Transverse colon (tissue), 4 donors: ENCODE measurements around the gene ILF2. TPM values are rescaled to one million over a fixed set of nuclear protein-coding genes. Genes with fewer than 3 reads are reported as not detected.
A peak's percentile ranks its signal among the peaks of the same experiment; 100 is the strongest.

Experiments used
- DNase-seq: peaks from one replicate; pipeline ENCODE4 v3.0.0-alpha.2; 2019
- H3K27ac ChIP-seq, 4 donors: fragments of 200-600 bp; sonication (generic); 2 replicates each; pipeline ENCODE4 v1.5.1; 2016 to 2018; ENCODE audit warnings: inconsistent platforms in 4 of 4
- H3K27me3 ChIP-seq: fragments of 200-600 bp; sonication (generic); 2 replicates; pipeline ENCODE4 v1.5.1; 2017; ENCODE audit warnings: inconsistent platforms
- H3K36me3 ChIP-seq, 4 donors: fragments of 200-600 bp; sonication (generic); 2 replicates each; pipeline ENCODE4 v1.5.1; 2017 to 2019; ENCODE audit warnings: inconsistent platforms in 4 of 4
- H3K4me1 ChIP-seq, 4 donors: fragments of 200-600 bp; sonication (generic); 2 replicates each; pipeline ENCODE4 v1.5.1; 2017 to 2020; ENCODE audit warnings: inconsistent platforms in 4 of 4
- H3K4me3 ChIP-seq, 4 donors: fragments of 200-600 bp; sonication (generic); 1 replicate in 1 of 4; 2 replicates in 3 of 4; pipeline versions ENCODE4 v1.5.1 to v1.6.1; 2017 to 2019; ENCODE audit warnings: inconsistent platforms in 4 of 4
- H3K9me3 ChIP-seq, 2 donors: fragments of 200-600 bp; sonication (generic); 2 replicates each; pipeline ENCODE4 v1.5.1; 2017 to 2019; ENCODE audit warnings: inconsistent platforms in 2 of 2
- CTCF ChIP-seq, 5 experiments: fragments of 200-600 bp in 3 of 5; fragments of 450-650 bp in 2 of 5; sonication (generic) in 3 of 5; IDR thresholded peaks; 1 replicate in 2 of 5; 2 replicates in 3 of 5; pipeline ENCODE4 v1.5.1; 2016 to 2017; ENCODE audit warnings: antibody characterized with exemption in 5 of 5, inconsistent platforms in 3 of 5, mild to moderate bottlenecking in 2 of 5, moderate library complexity in 1 of 5
- EP300 ChIP-seq: sonication (generic); formaldehyde crosslinking; IDR thresholded peaks from one replicate; pipeline ENCODE4 v1.6.1; 2017; ENCODE audit warnings: antibody characterized with exemption, low read depth
- POLR2A ChIP-seq: fragments of 450-650 bp; IDR thresholded peaks from one replicate; pipeline ENCODE4 v1.6.1; 2016; ENCODE audit warnings: antibody characterized with exemption, mild to moderate bottlenecking, moderate library complexity
- POLR2AphosphoS5 ChIP-seq, 3 donors: sonication (generic); formaldehyde crosslinking; IDR thresholded peaks; one replicate each; pipeline ENCODE4 v1.6.1; 2016; ENCODE audit warnings: antibody characterized with exemption in 3 of 3
- WGBS, 2 donors: methylation state at CpG; one replicate each; pipeline ENCODE4 v1.1.5; 2018; ENCODE audit warnings: low coverage in 1 of 2; 5-methylcytosine and 5-hydroxymethylcytosine counted together
- in situ Hi-C, 4 donors: fragments of 200-750 bp; cut with MboI; loops; one replicate each; pipeline versions ENCODE4 v1.15.0 to v1.15.1; 2017; ENCODE audit warnings: low sequenced_read_pairs in 3 of 4, low pct_ligation_motif_present in 1 of 4, low pct_unique_long_range_greater_than_20kb in 1 of 4
- intact Hi-C: fragments of 100-400 bp; cut with DNase I; formaldehyde crosslinking; loops from one replicate; pipeline ENCODE4 v1.15.1; 2023; ENCODE audit warnings: low total_unique reads
- total RNA-seq, 4 donors: library from RNA; depleted of rRNA; stranded (reverse); fragments of >200 nt; gene quantifications; one replicate each; pipeline ENCODE4 v1.1.0, GENCODE V29; 2016

The ILF2 gene
- total RNA-seq, 4 donors from 2014 or later = 16.5 to 102 (median 66.5) TPM

GRCh38 chr1:153697191-153698019 is 26.6 kb upstream of the ILF2 start:
- intact Hi-C loops (no loop called here), in situ Hi-C loops (loop anchor here in 1 of 4 donors (25.0 kb wide), 1 partner anchor 290 kb away; the partner anchor contains the start of genes JTB, RAB13 and RPS27)
- Histone ChIP-seq H3K4me3 (peak overlapping the region in 1 of 4 donors; percentile 11), H3K9me3 (no peaks in the 10 kb centered on the region), H3K4me1 (peaks cover 0 to 3% (median 0%) of the 10 kb centered on the region in 4 donors), H3K27me3 (no peaks in the 10 kb centered on the region), H3K36me3 (no peaks in the 10 kb centered on the region), H3K27ac (peak overlapping the region; percentile 51 to 76 (median 69))
- TF ChIP-seq CTCF (IDR thresholded peaks at IDR 0.05) (no peak), POLR2A (no peak), POLR2AphosphoS5 (IDR thresholded peaks at IDR 0.05) (no peak), EP300 (no peak)
- DNase-seq = no peak
- 64 to 74% methylated on average over 5 to 12 of the region's 12 CpGs for WGBS, 2 donors

- Histone ChIP-seq H3K4me3 (no peak overlapping the region), H3K4me1 (peaks cover 0 to 3% (median 0%) of the 10 kb centered on the region in 4 donors), H3K36me3 (no peaks in the 10 kb centered on the region), H3K27me3 (no peaks in the 10 kb centered on the region), H3K27ac (peak overlapping the region in 3 of 4 donors; percentile 67 to 76 (median 71)), H3K9me3 (no peaks in the 10 kb centered on the region)
- DNase-seq = no peak
- WGBS, 2 donors = 88 to 91% methylated on average over 4 to 8 of the region's 8 CpGs
- intact Hi-C loops (no loop called here), in situ Hi-C loops (loop anchor here in 1 of 4 donors (25.0 kb wide), 1 partner anchor 291 kb away; the partner anchor contains the start of genes JTB, RAB13 and RPS27)
- TF ChIP-seq POLR2A = no peak
- TF ChIP-seq POLR2AphosphoS5 (IDR thresholded peaks at IDR 0.05) = no peak
- no peak for TF ChIP-seq EP300
- no peak for TF ChIP-seq CTCF (IDR thresholded peaks at IDR 0.05)
These were observed 25.9 kb upstream of the ILF2 start for GRCh38 chr1:153696741-153697140.

- Histone ChIP-seq H3K27me3 (no peaks in the 10 kb centered on the region), H3K9me3 (no peaks in the 10 kb centered on the region), H3K36me3 (no peaks in the 10 kb centered on the region), H3K4me1 (no peaks in the 10 kb centered on the region), H3K4me3 (no peak overlapping the region), H3K27ac (no peak overlapping the region)
- intact Hi-C loops = no loop called here
- 75% methylated on average over 4 of the region's 4 CpGs; no CpG with 5 or more reads in 1 of the 2 donors for WGBS, 2 donors
- in situ Hi-C loops = loop anchor here in 1 of 4 donors (25.0 kb wide), 1 partner anchor 294 kb away; the partner anchor contains the start of genes JTB, RAB13 and RPS27
- TF ChIP-seq POLR2AphosphoS5 (IDR thresholded peaks at IDR 0.05) = no peak
- TF ChIP-seq POLR2A = no peak
- no peak for TF ChIP-seq EP300
- no peak for TF ChIP-seq CTCF (IDR thresholded peaks at IDR 0.05)
- DNase-seq = no peak
These were observed 22.7 kb upstream of the ILF2 start for GRCh38 chr1:153693466-153693865.

GRCh38 chr1:153688736-153689328 is 18.0 kb upstream of the ILF2 start:
- in situ Hi-C loops = loop anchor here in 1 of 4 donors (25.0 kb wide), 1 partner anchor 298 kb away; the partner anchor contains the start of genes JTB, RAB13 and RPS27
- Histone ChIP-seq H3K4me1 (no peaks in the 10 kb centered on the region), H3K4me3 (no peak overlapping the region), H3K27ac (no peak overlapping the region), H3K36me3 (no peaks in the 10 kb centered on the region), H3K9me3 (no peaks in the 10 kb centered on the region), H3K27me3 (no peaks in the 10 kb centered on the region)
- intact Hi-C loops = no loop called here
- 83% methylated on average over 18 of the region's 18 CpGs; no CpG with 5 or more reads in 1 of the 2 donors for WGBS, 2 donors
- no peak for DNase-seq
- no peak for TF ChIP-seq POLR2A
- no peak for TF ChIP-seq EP300
- TF ChIP-seq POLR2AphosphoS5 (IDR thresholded peaks at IDR 0.05) = no peak
- TF ChIP-seq CTCF (IDR thresholded peaks at IDR 0.05) = no peak
